ENCODE measurements around the gene MATCAP1. TPM values are rescaled to one million over a fixed set of nuclear protein-coding genes. Genes with fewer than 3 reads are reported as not detected.

The MATCAP1 gene
- total RNA-seq, 1 donor from 2014 or later, result 14.2 TPM

DNA sequence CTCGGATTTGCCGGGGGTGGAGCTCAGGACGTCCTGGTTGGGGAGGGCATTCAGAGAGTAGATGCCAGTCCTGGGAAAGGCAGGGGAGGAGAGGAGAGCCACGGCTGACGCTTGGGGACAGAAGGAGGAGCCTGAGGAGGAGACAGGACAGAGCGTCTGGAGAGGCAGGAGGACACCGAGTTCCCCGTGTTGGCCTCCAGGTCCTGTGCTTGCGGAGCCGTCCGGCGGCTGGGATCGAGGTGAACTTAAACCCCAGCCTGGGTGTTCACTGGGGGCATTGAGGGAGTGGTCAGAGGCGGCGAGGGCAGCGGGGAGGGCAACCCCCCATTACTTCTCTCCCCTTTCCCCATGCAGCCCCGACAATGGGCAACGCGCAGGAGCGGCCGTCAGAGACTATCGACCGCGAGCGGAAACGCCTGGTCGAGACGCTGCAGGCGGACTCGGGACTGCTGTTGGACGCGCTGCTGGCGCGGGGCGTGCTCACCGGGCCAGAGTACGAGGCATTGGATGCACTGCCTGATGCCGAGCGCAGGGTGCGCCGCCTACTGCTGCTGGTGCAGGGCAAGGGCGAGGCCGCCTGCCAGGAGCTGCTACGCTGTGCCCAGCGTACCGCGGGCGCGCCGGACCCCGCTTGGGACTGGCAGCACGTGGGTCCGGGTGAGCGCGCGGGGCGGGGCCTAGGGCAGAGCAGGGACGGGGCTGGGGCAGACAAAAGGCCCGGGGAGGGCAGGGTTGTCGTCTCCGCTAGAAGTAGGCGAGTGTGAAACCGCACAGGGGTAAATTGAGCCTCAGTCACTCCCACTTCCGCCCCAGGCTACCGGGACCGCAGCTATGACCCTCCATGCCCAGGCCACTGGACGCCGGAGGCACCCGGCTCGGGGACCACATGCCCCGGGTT, 9.7 kb downstream of the MATCAP1 start:
- Histone ChIP-seq H3K9me3 (replicated peaks) (no peaks in the 10 kb centered on the region), H3K4me1 (peaks cover 71% of the 10 kb centered on the region), H3K27ac (replicated peaks) (peak overlapping the region; percentile 96), H3K36me3 (peaks cover 16% of the 10 kb centered on the region), H3K4me3 (peak overlapping the region; percentile 68), H3K27me3 (ENCODE audit: low read depth) (no peaks in the 10 kb centered on the region)
- intact Hi-C loops (cut with micrococcal nuclease), result no loop called here
- DNase-seq, result peak; percentile 88
- peak; percentile 38 for TF ChIP-seq CTCF (IDR thresholded peaks at IDR 0.05; ENCODE audit: borderline replicate concordance)

DNA sequence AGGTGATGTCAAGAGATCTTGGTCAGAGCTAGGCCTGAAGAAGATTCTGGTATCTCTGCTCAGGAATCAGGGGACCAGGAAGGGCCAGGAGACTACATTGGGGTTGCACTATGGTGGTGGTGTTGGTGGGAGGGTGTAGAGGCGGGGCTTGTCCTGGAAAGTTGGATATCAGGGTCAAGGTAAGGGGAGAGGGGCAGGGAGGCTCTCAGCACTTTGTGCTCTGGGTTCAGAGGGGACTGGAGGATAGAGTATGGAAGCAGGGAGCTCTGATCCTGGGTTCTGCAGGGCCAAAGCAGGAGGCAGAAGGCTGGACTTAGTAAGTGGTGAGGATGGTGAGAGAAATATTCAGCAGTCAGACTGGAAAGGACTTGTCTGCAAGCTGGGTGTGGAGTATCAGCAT, 10.4 kb downstream of the MATCAP1 start:
- H3K36me3 ChIP-seq, result peaks cover 16% of the 10 kb centered on the region
- peak overlapping the region; percentile 96 for H3K27ac ChIP-seq (replicated peaks)
- no peaks in the 10 kb centered on the region for H3K9me3 ChIP-seq (replicated peaks)
- peak overlapping the region; percentile 68 for H3K4me3 ChIP-seq
- no peak for DNase-seq
- H3K27me3 ChIP-seq (ENCODE audit: low read depth), result no peaks in the 10 kb centered on the region
- intact Hi-C loops (cut with micrococcal nuclease), result no loop called here
- no peak for TF ChIP-seq CTCF (IDR thresholded peaks at IDR 0.05; ENCODE audit: borderline replicate concordance)
- peaks cover 69% of the 10 kb centered on the region for H3K4me1 ChIP-seq

DNA sequence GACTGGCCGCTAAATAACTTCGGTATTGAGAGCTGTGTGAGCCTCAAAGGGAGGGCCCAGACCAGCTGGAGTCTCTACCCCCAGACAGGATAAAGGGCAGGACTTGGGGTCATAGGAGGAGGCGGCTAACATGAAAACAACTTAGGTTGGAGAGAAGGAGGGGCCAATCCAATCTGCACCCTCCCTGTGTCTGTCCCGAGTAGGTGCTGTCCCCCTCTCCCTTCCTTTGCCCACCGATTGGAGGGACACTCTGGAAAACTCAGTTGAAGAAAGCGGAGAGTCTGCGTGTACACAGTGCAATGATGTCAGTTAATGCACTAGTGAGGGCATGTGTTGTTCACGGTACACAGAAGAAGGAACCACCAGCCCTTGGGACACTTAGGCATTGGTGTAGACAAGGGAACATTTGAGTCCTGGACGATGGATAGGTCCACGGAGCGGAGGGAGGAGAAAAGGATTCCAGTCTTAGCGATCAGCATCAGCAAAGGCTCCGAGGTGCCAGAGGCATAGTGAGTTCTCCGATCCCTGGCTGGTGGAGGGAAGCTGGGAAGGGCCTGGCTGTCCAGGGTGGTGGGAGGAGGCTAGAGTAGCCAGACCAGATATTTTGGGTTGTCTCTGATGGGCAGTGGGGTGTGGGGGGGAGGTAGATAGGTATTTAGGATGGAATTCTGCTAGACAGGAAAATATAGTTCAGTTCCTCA, 12.7 kb downstream of the MATCAP1 start:
- no peak for TF ChIP-seq CTCF (IDR thresholded peaks at IDR 0.05; ENCODE audit: borderline replicate concordance)
- Histone ChIP-seq H3K4me3 (peak overlapping the region; percentile 70), H3K4me1 (peaks cover 59% of the 10 kb centered on the region), H3K9me3 (replicated peaks) (no peaks in the 10 kb centered on the region), H3K27me3 (ENCODE audit: low read depth) (peaks cover 4% of the 10 kb centered on the region), H3K27ac (replicated peaks) (peak overlapping the region; percentile 96), H3K36me3 (peaks cover 11% of the 10 kb centered on the region)
- DNase-seq, result no peak
- intact Hi-C loops (cut with micrococcal nuclease), result no loop called here

DNA sequence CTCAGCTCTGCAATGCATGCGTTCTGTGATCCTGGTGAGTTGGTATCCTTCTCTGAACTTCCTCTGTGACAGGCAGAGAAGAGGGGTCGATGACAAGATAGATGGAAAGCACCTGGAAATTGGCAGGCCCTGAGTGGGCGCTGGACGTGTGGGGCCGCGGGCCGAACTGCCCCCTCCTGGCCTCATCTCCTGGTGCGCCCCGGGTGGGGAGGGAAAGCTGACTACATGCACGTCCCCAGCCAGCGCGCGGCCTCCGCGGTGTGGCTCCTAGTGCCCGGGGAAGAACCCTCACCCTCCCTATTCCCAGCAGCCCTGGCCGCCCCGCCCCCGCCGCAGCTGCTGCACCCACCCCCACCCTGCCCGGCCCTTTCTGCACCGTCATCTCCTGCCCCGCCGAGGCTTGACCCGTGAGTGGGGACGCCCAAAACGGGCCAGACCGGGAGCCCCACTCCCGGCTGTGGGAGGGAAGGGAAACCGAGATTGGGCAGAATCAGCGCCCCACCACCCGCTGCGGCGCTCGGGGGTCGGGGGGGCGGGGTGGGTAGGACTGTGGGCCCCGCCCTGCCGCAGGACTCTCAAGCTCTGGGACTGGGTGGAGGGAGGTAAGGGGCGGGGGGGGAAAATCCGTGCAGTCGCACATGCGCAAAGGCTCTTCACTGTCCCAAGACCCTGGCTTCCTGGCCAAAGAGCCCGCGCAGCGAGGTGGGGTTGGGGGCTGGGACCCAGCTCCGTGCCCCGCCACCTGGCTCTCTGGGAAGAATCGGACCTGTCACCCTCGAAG, 13.4 kb downstream of the MATCAP1 start, which contains the start of gene NOL3:
TSS of gene NOL3 (plus strand) at position 371 of the 781 bp plus-strand sequence.
- Histone ChIP-seq H3K4me1 (peaks cover 60% of the 10 kb centered on the region), H3K36me3 (peaks cover 7% of the 10 kb centered on the region), H3K9me3 (replicated peaks) (no peaks in the 10 kb centered on the region), H3K4me3 (peak within 1 kb of the TSS; percentile 70), H3K27me3 (ENCODE audit: low read depth) (peaks cover 11% of the 10 kb centered on the region), H3K27ac (replicated peaks) (peak within 1 kb of the TSS; percentile 96)
- no peak for TF ChIP-seq CTCF (IDR thresholded peaks at IDR 0.05; ENCODE audit: borderline replicate concordance)
- intact Hi-C loops (cut with micrococcal nuclease), result no loop called here
- peak; percentile 90 for DNase-seq

GRCh38 chr16:67169642-67170167, 14.1 kb downstream of the MATCAP1 start:
- Histone ChIP-seq H3K27me3 (ENCODE audit: low read depth) (peaks cover 18% of the 10 kb centered on the region), H3K4me1 (peaks cover 60% of the 10 kb centered on the region), H3K27ac (replicated peaks) (peak overlapping the region; percentile 96), H3K36me3 (peaks cover under 1% of the 10 kb centered on the region), H3K9me3 (replicated peaks) (no peaks in the 10 kb centered on the region), H3K4me3 (peak overlapping the region; percentile 70)
- DNase-seq, result no peak
- peak; percentile 65 for TF ChIP-seq CTCF (IDR thresholded peaks at IDR 0.05; ENCODE audit: borderline replicate concordance)
- intact Hi-C loops (cut with micrococcal nuclease), result no loop called here
